A549 (cell line): Measurements from ENCODE around the gene SERPINB12. TPM values are rescaled to one million over a fixed set of nuclear protein-coding genes. Genes with fewer than 3 reads are reported as not detected.

ENCODE experiments used
- ATAC-seq, 2 experiments: fragments of 200-7000 bp in 1 of 2; fragments of >200 bp in 1 of 2; cut with Nextera tagmentation in 1 of 2; cut with Tn5 transposase in 1 of 2; 3 replicates each; pipeline versions ENCODE4 v1.8.0 to v1.9.1; 2018 to 2020; ENCODE audit warnings: mild to moderate bottlenecking in 1 of 2, moderate library complexity in 1 of 2
- CTCF ChIA-PET: fragments of 300-600 bp; sonication (Branson Sonifier 250); formaldehyde crosslinking; extraction: SDS; loops from one replicate; lab custom pipeline; 2021; ENCODE audit warnings: antibody characterized with exemption, inconsistent platforms; lab: Yijun Ruan, JAX
- POLR2A ChIA-PET: fragments of 350-600 bp; formaldehyde crosslinking; extraction: SDS; loops from one replicate; lab custom pipeline; 2021; ENCODE audit warnings: antibody characterized with exemption, inconsistent platforms; lab: Yijun Ruan, JAX
- DNase-seq, 2 experiments: peaks; one replicate each; pipeline versions ENCODE4 v3.0.0 to v3.0.0-alpha.2; 2011 to 2016; ENCODE audit warnings: low read depth in 1 of 2, low spot score in 1 of 2
- FAIRE-seq: peaks from 2 replicates; lab custom pipeline; 2011; peaks lifted over from hg19 to GRCh38; lab: Jason Lieb, UNC
- H3K27ac ChIP-seq, 2 experiments: fragments of >200 bp; sonication (Bioruptor Twin); formaldehyde crosslinking; 3 replicates each; pipeline ENCODE4 v1.5.1; 2016 to 2017
- H3K4me1 ChIP-seq: fragments of >200 bp; sonication (Bioruptor Twin); formaldehyde crosslinking; 3 replicates; pipeline ENCODE4 v1.6.1; 2016
- H3K4me2 ChIP-seq: fragments of >200 bp; sonication (Bioruptor Twin); formaldehyde crosslinking; 3 replicates; pipeline ENCODE4 v1.6.1; 2016
- H3K4me3 ChIP-seq: fragments of >200 bp; sonication (Bioruptor Twin); formaldehyde crosslinking; 3 replicates; pipeline ENCODE4 v1.5.1; 2016
- H3K9me3 ChIP-seq: fragments of >200 bp; sonication (Bioruptor Twin); formaldehyde crosslinking; 3 replicates; pipeline ENCODE4 v1.6.1; 2016
- BCL3 ChIP-seq: fragments of >200 bp; sonication (Bioruptor Twin); formaldehyde crosslinking; IDR thresholded peaks from 3 replicates; pipeline ENCODE4 v1.6.1; 2016
- EHMT2 ChIP-seq: fragments of 200-600 bp; sonication (generic); IDR thresholded peaks from 2 replicates; pipeline ENCODE4 v1.6.1; 2016; ENCODE audit warnings: antibody characterized with exemption, low read depth, mild to moderate bottlenecking, moderate library complexity
- ESRRA ChIP-seq: fragments of 150-350 bp; IDR thresholded peaks from 2 replicates; pipeline ENCODE4 v1.6.1; 2014; ENCODE audit warnings: mild to moderate bottlenecking, low read length, borderline replicate concordance
- HEYL ChIP-seq: fragments of 250-450 bp; sonication (Bioruptor Pico); IDR thresholded peaks from 2 replicates; pipeline ENCODE4 v1.8.0; 2021; ENCODE audit warnings: mild to moderate bottlenecking, moderate library complexity
- HMGXB4 ChIP-seq: fragments of 250-450 bp; sonication (Bioruptor Pico); IDR thresholded peaks from 2 replicates; pipeline ENCODE4 v1.5.0; 2021; ENCODE audit warnings: mild to moderate bottlenecking, moderate library complexity, borderline replicate concordance
- HOXA7 ChIP-seq: fragments of 250-450 bp; sonication (Bioruptor Pico); IDR thresholded peaks from 2 replicates; pipeline ENCODE4 v1.5.0; 2020; ENCODE audit warnings: mild to moderate bottlenecking, moderate library complexity
- HOXB13 ChIP-seq: fragments of 250-450 bp; sonication (Bioruptor Pico); IDR thresholded peaks from 2 replicates; pipeline ENCODE4 v1.5.0; 2020; ENCODE audit warnings: low read depth, mild to moderate bottlenecking, moderate library complexity
- JUNB ChIP-seq: fragments of >200 bp; sonication (Bioruptor Twin); formaldehyde crosslinking; IDR thresholded peaks from 2 replicates; pipeline ENCODE4 v1.6.1; 2016
- KDM1A ChIP-seq: fragments of 200-600 bp; sonication (generic); IDR thresholded peaks from 2 replicates; pipeline ENCODE4 v1.6.1; 2016; ENCODE audit warnings: low read depth, mild to moderate bottlenecking
- MAFK ChIP-seq: fragments of 450-650 bp; IDR thresholded peaks from 2 replicates; pipeline ENCODE4 v1.6.1; 2014; ENCODE audit not compliant: partially characterized antibody
- MAX ChIP-seq: IDR thresholded peaks from 2 replicates; pipeline ENCODE4 v1.6.1; 2012
- POLR2AphosphoS2 ChIP-seq: conservative IDR thresholded peaks from 2 replicates; pipeline ENCODE4 v1.6.1; 2012; ENCODE audit warnings: low read length, improper control_type of control experiment, inconsistent platforms
- RCOR1 ChIP-seq: fragments of 150-350 bp; IDR thresholded peaks from 2 replicates; pipeline ENCODE4 v1.6.1; 2014; ENCODE audit warnings: antibody characterized with exemption, low read length, low read depth
- SMC3 ChIP-seq: fragments of >200 bp; sonication (Bioruptor Twin); formaldehyde crosslinking; IDR thresholded peaks from 3 replicates; pipeline ENCODE4 v1.6.1; 2018; ENCODE audit warnings: inconsistent platforms
- TFCP2L1 ChIP-seq: fragments of 250-450 bp; sonication (Bioruptor Pico); IDR thresholded peaks from 2 replicates; pipeline ENCODE4 v1.5.0; 2021; ENCODE audit warnings: mild to moderate bottlenecking
- ZSCAN20 ChIP-seq: fragments of 250-450 bp; sonication (Bioruptor Pico); IDR thresholded peaks from 2 replicates; pipeline ENCODE4 v1.8.0; 2022; ENCODE audit warnings: mild to moderate bottlenecking, moderate library complexity
- WGBS: methylation state at CpG from one replicate; pipeline ENCODE4 v1.1.6; 2017; ENCODE audit errors: missing lambda C conversion rate; 5-methylcytosine and 5-hydroxymethylcytosine counted together
- polyA plus RNA-seq, 4 experiments: library from polyadenylated mRNA; depleted of rRNA in 3 of 4; stranded (reverse); fragments of >200 nt; fragmentation: RNase III in 1 of 4; extraction: RNeasy Plus Mini Kit Qiagen cat#74134 plus additional on column Dnase treatment in 1 of 4; gene quantifications; 2 replicates in 3 of 4; 3 replicates in 1 of 4; pipeline ENCODE4 v1.2.3, GENCODE V29; 2011 to 2017
- TF ChIP-seq, protein P1 (sequence below): fragments of 250-450 bp; sonication (Bioruptor Pico); IDR thresholded peaks from 2 replicates; pipeline ENCODE4 v1.5.0; 2020; ENCODE audit warnings: low read depth, mild to moderate bottlenecking, moderate library complexity
- TF ChIP-seq, protein P2 (sequence below): fragments of 450-650 bp; IDR thresholded peaks from 2 replicates; pipeline ENCODE4 v1.6.1; 2014; ENCODE audit warnings: antibody characterized with exemption

SERPINB12 gene
- polyA plus RNA-seq, 2 of the 4 experiments (the other 2 are of a cell fraction) = not detected

GRCh38 chr18:63520053-63520685 is 22.0 kb upstream of the SERPINB12 start:
- FAIRE-seq (no peak), DNase-seq (no peak), ATAC-seq (no peak)
- Histone ChIP-seq H3K4me1 (no peaks in the 10 kb centered on the region), H3K9me3 (no peaks in the 10 kb centered on the region), H3K4me2 (no peak overlapping the region), H3K27ac (no peak overlapping the region), H3K4me3 (no peak overlapping the region)
- WGBS = 37% methylated on average over 3 of the region's 3 CpGs
- POLR2A ChIA-PET = no interaction called here
- no peak for TF ChIP-seq EHMT2
- no peak for TF ChIP-seq KDM1A
- TF ChIP-seq HOXB13 (CRISPR knock-in tag) = no peak
- CTCF ChIA-PET = interaction anchor here (1.0 to 3.6 kb wide), 9 partner anchors 9 to 416 kb away, joined by 3 to 22 read pairs (median 16); no protein-coding TSS in a partner anchor

- no peak for FAIRE-seq
- ATAC-seq = no peak
- no peak overlapping the region for H3K27ac ChIP-seq
- H3K4me1 ChIP-seq = no peaks in the 10 kb centered on the region
- no peak for DNase-seq
- TF ChIP-seq POLR2AphosphoS2 (no peak), BCL3 (no peak), JUNB (no peak), HMGXB4 (CRISPR knock-in tag) (no peak), RCOR1 (no peak), ZSCAN20 (no peak), TFCP2L1 (CRISPR knock-in tag) (no peak), MAFK (no peak), SMC3 (no peak)
- ChIA-PET CTCF (no interaction called here), POLR2A (no interaction called here)
- no peak overlapping the region for H3K4me3 ChIP-seq
- 68% methylated on average over 4 of the region's 4 CpGs for WGBS
- H3K9me3 ChIP-seq = no peaks in the 10 kb centered on the region
- H3K4me2 ChIP-seq = no peak overlapping the region
Measured at GRCh38 chr18:63523660-63524059, 18.5 kb upstream of the SERPINB12 start.

GRCh38 chr18:63527251-63527650 is 14.9 kb upstream of the SERPINB12 start:
- FAIRE-seq = no peak
- no peak for DNase-seq
- H3K27ac ChIP-seq = no peak overlapping the region
- no peak overlapping the region for H3K4me3 ChIP-seq
- POLR2A ChIA-PET = no interaction called here
- ATAC-seq = no peak
- no peak overlapping the region for H3K4me2 ChIP-seq
- CTCF ChIA-PET = interaction anchor here (1.3 kb wide), 1 partner anchor 9 kb away, joined by 7 read pairs; no protein-coding TSS in a partner anchor
- H3K9me3 ChIP-seq = no peaks in the 10 kb centered on the region
- TF ChIP-seq POLR2AphosphoS2 (no peak), HEYL (no peak), SMC3 (no peak), ESRRA (no peak), MAX (no peak), HOXB13 (CRISPR knock-in tag) (no peak), TFCP2L1 (CRISPR knock-in tag) (no peak), HOXA7 (CRISPR knock-in tag) (no peak)
- TF ChIP-seq, protein P1, sequence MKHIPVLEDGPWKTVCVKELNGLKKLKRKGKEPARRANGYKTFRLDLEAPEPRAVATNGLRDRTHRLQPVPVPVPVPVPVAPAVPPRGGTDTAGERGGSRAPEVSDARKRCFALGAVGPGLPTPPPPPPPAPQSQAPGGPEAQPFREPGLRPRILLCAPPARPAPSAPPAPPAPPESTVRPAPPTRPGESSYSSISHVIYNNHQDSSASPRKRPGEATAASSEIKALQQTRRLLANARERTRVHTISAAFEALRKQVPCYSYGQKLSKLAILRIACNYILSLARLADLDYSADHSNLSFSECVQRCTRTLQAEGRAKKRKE (CRISPR knock-in tag) = no peak
- TF ChIP-seq, protein P2, sequence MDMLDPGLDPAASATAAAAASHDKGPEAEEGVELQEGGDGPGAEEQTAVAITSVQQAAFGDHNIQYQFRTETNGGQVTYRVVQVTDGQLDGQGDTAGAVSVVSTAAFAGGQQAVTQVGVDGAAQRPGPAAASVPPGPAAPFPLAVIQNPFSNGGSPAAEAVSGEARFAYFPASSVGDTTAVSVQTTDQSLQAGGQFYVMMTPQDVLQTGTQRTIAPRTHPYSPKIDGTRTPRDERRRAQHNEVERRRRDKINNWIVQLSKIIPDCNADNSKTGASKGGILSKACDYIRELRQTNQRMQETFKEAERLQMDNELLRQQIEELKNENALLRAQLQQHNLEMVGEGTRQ = no peak
- H3K4me1 ChIP-seq = no peaks in the 10 kb centered on the region
